8988T (cell line): ENCODE data around the gene WDR6.

Source experiments
- DNase-seq: peaks from one replicate; pipeline ENCODE4 v3.0.0; 2011

Gene WDR6

DNA sequence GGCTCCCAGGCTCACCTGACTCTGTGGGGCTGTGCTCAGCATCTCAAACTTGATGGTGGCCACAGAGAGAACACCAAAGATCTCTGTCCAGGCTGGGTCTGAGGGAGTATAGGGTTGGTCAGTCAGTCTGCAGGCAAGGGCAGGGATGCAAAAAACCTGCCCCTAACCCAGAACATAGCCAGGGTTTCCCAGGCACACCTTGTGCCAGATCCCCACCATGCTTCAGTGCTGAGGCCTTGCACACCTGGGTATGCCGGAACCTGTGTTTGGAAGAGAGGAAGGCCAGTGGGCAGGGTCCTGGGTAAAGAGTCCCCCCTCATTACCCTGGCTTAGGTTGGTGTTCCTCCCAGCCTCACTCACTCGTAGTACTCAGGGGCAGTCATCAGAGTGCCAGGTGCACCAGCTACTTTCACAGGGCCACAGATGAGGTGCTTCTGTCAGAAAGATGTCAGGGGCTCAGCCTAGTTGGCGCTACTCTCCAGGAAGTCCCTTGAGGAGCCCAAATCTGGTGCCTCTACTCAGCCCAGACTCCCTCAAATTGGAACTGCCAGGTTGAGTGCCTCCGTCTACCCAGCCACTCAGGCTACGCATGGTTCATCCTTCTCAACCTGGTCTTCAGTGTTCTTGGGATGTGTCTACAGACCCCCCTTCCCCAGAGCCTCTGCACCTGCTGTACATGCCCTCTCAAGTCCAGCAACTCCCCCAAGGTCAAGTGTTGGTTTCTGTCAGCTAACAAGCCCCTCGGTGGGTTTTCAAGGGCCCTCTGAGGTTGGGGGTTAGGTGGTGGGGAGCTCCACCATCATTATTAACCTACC, 9.4 kb downstream of the WDR6 start:
- DNase-seq: no peak

DNA sequence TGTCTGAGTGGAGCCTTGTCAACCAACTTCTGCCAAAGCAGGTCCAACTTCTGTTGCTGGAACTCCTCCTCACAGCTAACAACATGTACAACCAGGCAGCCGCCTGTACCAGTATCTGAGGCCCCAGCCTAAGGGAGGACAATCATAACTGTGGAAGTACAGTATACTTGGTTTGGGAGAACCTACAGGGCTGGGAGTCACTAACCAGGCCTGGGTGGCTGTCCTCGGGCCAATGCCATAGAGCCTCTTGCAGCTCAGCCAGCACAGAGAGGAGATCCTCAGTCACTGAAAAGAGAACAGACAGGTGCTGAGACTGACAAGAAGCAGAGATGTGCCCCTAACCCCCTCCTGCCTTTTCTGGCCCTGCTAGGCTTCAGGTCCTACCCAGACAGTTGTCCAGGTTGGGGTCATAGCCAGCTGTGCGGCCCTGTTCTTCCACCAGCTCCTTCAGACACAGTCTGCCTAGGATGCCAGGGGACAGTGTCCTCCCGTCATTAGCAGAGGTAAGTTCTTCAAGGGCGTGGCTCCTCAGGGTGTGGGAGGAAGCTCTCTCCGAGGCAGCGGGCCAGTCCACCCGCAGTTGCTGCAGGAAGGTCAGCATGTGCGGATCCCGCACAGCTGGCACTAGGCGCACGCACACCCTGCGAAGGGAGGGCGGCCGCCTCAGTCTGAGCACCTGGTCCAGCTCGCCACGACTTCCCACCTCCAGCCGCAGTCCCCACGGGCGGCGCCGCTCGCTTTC, 10.2 kb downstream of the WDR6 start:
- DNase-seq: peak; percentile 39

DNA sequence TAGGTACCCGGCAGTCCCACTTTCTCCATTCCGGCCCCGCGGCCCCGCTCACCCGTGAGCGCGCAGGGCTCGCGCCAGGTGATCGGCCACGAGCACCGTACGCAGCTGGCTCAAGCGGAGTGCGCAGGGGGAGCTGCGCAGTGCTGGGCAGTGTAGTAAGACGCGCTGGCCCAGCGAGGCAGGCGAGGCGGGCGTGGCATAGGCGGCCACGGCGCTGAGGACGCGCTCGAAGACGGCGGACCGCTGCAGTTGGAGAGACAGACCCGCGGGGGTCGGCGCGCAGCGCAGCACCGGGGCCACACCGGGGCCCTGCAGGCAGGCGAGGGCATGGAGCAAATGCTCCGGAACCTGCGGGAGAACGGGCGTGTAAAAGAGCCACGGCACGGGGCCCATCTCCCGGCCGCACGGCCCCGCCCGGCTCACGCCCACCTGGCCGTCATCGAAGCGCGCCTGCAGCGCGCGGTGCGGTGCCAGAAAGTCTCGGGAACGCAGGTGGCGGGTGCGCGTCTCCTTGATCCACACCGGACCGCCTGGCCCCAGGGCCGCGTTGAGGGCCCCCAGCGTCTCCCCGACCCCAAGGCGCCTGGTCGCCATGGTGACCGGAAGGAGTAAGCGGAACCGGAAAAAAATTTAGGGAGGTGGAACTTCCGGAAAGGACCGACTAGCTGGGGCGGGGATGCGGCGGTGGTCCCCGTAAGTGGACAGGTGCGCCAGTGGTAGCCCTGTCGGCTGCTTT, 10.9 kb downstream of the WDR6 start, which contains the start of gene DALRD3:
Gene DALRD3, minus strand, starts transcription at position 610 of the 736 bp plus-strand sequence. Its CDS starts 16 bp downstream, at position 594.
- DNase-seq: peak; percentile 78

DNA sequence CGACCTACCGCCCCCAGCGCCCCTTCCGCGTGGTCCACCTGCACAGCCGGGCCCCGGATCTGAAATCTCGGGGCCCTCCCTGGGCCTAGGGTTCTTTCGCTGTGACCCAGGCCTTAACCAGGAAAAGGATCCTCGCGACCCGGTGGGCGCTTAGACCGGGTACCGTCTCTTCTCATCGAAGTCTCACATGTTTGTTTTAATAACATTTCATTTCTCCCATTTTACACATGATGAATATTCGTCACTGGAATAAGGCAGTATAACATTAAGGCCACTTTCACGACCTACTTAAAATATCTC, 11.5 kb downstream of the WDR6 start:
- DNase-seq: no peak

DNA sequence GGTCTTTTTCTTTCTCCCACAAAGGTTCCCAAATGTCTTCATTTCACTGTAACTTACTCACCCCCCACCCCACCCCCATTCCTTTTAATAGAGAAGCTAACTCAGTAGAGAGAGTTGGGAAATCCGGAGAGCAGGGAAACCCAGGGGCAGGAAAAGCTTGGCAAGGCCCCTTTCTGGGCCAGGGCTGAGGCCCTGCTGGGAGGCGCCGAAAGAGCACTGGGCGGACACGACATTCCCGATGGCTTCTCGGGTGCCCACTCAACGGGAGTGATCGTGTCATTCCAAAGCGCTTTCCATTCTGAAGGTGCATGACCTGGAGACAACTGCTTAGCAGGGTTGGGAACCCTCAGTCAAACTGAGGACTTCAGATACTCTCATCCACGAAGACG, 12.7 kb downstream of the WDR6 start:
- no peak for DNase-seq

DNA sequence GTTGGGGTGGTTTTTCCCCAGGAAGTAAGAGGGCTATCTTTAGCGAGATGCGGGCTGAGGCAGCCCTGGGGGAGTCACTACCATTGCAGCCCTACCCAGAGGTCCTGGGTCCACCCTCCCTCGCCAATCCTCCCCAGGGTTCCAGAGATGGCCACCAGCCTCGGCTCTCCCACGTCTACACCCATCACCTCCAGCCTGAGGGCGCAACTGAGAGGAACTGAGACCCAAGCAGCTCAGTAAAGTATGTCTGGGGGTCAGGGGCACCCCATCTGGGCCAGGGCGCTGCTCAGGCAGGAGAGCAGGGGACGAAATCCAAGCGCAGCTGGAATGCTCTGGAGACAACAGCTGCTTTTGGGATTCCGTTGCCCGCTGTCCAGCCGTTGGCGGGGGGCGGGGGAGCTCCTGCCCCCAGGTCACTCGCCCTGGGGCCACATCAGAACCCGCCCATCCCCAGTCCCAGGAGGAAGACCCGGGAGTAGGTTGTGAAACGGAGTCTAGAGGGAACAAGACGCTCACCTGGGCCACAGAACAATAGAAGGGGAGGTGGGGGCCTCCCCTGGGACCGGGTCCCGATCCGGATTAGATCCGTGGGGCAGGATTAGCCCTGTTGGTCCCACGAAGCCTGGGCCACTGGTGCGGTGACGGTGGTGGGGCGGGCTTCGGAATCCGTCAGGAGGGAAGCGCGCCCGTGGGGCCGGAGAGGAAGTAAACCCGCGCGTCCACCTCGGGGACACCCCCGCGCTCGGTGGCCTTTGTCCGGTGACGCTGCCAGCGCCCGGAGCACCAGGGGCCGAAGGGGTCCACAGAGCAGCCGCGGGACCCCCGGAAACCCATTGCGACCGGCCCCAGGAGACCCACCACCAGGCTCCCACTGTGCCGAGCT, 13.4 kb downstream of the WDR6 start:
- peak; percentile 59 for DNase-seq

DNA sequence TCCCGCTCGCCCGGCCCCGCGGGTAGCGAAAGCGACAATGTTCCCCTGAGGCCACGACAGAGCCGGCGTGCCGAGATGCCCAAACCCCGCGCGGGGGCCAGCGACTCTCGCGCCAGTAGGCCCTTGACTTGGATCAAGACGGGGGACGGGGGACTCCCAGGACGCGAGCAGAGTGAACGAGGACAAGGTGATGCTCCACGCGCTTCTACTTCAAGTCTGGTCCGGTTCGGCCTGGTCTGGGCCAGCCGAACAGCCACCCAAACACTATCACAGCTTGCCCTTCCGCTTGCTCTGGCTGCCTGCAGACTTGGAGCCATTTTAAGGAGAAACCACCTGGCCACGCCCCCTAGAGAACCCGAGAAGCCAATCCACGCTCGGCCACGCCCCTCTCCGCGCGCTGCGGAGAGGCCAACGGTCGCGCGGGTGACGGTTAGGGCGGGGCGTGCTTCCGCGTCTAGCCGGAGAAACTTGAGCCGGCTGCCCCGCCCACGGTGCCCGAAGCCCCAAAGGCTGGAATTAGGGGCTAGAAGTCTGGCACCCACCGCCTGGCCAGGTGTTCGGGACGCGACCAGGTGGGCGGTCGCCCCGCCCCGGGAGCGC, 14.1 kb downstream of the WDR6 start:
- DNase-seq: peak; percentile 95

DNA sequence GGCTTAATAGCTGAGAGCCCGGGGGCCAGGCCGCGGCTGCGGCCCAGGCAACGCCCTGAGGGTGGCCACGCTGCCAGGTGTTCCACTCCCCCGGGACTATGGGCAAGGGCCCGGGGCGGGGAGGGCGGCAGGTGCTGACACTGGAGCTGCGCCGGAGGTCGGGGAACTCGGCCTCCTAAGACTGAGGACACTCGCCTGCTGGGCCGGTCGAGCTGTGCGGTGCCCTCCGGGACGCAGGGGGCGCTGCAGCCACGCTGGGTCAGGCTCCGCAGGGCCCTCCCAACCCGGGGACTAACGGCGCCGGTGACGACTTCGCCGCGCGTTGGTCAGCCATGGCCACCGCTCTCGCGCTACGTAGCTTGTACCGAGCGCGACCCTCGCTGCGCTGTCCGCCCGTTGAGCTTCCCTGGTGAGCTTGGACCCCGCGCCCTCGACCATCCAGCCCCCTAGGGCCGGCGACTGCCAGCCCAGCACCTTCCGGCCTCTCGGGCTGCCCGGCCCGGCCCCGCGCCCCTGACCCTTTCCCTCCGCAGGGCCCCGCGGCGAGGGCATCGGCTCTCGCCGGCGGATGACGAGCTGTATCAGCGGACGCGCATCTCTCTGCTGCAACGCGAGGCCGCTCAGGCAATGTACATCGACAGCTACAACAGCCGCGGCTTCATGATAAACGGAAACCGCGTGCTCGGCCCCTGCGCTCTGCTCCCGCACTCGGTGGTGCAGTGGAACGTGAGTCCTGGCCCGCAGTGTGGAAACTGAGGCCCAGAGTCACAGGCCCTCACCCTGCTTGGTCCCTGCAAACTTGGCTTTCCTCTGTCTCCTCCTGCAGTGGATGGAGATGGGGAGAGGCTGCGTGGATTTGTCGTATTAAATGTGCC, 14.9 kb downstream of the WDR6 start, which contains the start of gene NDUFAF3:
Gene NDUFAF3, plus strand, starts transcription at position 309 of the 875 bp plus-strand sequence. Its CDS starts 24 bp downstream, at position 333.
- DNase-seq: peak; percentile 93

DNA sequence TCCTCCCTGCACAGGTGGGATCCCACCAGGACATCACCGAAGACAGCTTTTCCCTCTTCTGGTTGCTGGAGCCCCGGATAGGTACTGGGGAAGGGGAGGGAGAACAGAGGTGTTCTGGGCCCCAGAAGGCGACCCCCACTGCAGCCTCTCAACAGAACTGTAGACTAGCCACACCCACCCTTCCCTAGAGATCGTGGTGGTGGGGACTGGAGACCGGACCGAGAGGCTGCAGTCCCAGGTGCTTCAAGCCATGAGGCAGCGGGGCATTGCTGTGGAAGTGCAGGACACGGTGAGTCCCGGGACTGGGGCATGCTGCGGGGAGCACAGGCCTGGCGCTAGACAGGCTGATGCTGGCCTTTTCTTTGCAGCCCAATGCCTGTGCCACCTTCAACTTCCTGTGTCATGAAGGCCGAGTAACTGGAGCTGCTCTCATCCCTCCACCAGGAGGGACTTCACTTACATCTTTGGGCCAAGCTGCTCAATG, 15.5 kb downstream of the WDR6 start:
- DNase-seq: no peak

DNA sequence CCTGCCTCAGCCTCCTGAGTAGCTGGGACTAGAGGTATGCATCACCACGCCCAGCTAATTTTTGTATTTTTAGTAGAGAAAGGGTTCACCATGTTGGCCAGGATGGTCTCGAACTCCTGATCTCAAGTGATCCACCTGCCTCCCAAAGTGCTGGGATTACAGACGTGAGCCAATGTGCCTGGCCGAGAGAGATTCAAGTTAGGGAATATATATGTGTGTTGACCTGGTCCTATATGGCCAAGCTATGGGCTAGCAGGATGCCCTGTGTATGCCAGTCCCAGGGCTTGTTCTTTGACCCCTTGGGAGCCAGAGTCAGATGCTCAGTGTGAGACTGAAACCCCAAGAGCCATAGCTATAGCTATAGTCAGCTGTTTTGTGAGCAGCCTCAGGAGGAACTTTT, 16.6 kb downstream of the WDR6 start:
- no peak for DNase-seq

DNA sequence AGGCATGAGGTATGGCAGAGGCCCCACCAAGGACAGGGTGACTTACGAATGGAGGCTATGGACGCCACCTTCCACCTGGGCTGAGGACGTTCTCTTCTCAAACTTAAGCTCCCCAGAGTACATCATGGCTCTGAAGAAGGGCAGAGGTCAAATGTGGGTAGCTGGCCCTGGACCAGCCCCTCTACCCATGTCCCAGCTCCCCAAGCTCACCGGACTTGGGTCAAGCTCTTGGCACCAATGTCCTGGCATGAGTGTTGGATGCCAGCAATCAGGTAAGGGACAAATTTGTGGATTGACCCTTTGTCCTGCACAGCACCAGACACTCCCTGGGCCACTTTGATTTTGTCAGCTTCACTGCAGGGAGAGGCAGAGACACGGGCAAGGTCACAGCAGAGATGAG, 17.3 kb downstream of the WDR6 start:
- no peak for DNase-seq

DNA sequence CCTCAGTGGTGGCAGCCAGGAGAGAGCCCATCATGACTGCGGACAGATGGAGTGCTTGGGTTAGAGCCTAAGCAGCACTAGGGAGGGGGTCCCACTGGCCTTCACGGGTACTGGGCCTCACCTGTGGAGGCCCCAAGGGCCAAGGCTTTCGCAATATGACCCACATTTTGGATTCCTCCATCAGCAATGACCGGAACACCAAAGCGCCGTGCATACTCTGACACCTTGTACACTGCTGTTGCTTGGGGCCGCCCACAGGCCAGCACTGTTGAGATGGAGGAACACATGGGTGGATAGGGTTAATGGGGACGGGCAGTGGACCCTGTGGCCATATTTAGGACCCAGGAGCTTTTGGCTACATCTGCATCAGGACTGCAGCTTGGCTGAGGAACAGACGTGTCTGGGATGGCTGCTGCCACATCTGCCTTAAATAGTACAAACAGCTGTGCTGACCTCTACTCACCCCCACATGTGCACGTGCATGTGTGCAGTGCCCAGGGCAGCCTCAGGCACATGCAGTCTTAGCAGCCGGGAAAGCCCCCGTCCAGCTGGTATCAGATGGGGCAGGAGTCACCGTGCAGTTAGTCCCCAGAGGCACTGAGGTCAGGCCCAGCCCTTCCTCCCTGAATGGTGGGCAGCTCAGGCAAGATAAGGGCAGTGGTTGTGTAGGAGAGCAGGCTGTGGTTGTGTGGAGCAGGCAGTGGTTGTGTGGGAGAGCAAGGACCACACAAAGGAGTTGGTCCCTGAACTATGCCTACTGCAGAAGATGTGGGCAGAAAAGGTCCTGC, 18.0 kb downstream of the WDR6 start:
- no peak for DNase-seq

DNA sequence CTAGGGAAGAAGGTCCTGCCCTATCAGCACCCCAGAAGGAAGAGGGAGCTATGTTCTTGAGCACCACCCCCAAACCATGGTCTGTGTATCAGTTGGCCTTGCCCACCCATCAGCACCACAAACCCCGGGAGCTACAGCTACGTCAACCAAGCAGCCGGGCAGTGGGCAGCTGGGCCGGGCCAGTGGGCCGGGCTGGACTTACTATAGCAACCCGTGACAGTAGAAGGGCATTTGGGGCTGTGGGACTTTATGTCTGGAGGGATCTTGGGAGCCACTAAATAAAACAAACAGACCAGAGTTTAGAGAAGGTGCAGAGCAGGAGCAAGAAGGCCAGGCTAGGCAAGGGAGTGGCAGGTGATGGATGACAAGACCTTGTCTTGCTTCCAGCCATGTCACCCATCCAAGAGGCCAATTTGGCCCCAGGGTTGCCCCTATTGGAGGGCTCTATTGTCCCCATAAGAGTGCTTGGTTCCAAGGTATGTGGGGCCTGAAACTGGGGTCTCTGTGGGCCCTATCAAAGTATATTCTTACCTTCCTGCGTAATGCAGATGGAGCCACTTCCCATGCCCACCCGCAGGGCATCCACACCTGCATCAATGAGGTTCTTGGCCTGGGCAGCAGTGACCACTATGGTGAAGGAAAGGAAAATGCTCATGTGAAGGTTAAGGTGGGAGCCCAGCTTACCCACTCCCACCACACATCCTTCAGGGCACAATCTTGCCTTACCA, 18.8 kb downstream of the WDR6 start:
- DNase-seq: no peak

DNA sequence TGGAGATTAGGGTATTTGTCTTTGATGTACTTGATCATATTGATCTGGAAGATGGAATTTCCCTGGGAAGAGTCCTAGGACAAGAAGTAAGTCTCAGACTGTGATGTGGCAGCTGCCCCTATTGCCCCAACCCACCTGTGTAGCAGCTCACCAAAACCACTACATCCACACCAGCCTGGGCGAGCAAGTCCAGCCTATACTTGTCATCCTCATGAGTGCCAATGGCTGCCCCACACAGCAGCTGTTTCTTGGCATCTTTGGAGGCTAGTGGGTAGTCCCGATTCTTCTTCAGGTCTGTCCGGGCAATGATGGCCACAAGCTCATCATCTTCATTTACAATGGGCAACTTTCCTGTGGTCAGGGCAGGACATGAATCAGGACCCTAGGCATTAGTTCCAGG, 19.3 kb downstream of the WDR6 start:
- no peak for DNase-seq

DNA sequence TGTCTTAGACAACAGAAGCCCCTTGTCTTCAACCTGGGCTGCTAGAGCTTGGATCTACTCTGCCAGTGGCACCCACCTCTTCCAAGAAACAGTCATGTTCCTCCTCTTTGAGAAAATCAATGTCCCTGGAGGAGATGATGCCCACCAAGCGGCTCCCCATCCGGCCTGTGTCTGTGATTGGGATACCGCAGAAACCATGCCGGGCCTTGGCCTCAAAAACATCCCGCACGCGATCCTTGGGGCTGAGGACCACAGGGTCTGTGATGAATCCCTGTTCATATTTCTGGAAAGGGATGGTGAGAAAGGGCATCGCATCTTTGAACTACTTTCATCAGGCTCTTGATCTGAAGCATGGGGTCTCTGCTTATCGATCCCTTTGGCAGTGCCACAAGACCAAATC, 20.4 kb downstream of the WDR6 start:
- no peak for DNase-seq

DNA sequence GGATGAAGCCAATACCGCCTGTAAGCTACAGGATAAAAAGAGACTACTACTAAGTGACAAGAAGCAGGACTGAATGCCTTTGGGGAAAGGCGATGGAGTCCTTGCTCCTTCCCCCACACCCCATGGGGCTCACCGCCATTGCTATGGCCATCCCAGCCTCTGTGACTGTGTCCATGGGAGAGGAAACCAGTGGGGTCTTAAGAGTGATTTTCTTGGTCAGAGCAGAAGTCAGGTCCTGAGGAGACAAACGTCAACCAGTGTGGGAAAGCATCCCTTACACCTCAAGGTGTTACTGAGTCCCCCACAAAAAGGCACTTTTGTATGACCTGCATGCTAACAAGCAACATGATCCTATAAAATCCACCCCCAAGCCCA, 21.1 kb downstream of the WDR6 start:
- DNase-seq: no peak

DNA sequence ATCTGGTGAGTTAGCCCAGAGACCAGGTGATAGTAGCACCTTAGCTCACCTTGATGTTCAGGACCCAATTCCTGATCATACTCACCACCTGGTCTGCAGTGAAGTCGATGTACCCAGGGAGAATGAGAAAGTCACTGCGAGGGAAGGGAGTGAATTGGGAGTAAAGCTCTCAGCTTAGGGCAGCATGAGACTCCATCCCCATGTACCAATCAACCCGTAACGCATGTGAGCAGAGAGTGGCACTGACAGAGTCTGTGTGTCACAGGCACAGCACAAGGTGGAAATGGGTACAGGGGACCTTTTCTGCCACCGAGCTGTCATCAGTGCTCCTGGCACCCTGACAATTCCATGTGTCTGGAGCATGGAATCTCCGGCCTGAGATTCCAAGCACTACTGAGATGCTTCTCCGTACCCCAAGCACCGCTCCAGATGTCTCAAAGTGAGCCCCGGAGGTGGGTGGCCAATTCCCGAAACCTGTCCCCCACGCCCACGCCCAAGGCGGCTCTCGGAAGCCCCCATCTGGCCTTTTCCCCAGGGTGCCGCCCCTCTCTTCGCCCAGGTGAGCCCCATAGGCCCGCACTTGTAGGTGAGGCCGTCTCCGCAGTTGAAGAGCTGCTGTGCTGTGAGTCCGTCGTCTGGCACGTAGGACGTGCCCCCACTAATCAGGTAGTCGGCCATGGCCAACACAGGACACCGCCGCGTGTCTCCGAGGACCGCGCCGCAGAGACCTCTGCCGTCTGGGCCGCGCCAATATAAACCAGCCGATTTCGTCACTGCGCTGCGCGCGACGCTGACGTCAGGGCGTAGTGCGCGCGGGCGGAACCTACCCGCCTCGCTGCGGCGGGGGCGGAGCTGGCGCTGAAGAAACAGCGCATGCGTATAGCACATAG, 21.7 kb downstream of the WDR6 start, which contains the start of gene IMPDH2:
Gene IMPDH2, minus strand, starts transcription at position 726 of the 890 bp plus-strand sequence. Its CDS starts 48 bp downstream, at position 678.
- DNase-seq: no peak

DNA sequence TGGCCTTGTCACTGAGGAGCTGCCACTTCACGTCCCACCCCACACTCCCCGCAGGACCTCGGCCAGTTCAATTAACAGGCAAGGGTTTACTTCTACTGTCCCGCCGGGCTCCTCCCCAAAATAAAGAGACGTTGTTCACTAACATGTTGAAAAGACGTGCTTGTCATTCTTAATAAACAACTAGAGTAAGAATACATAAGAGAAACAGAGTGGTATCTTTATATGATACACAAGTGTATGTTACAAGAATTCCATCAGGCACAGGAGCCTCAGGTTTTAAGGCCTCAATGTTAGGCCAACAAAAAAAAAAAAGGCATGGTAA, 22.3 kb downstream of the WDR6 start:
- no peak for DNase-seq
